ENCODE results near the gene LRRC75B. TPM values are rescaled to one million over a fixed set of nuclear protein-coding genes. Genes with fewer than 3 reads are reported as not detected.
A peak's percentile ranks its signal among the peaks of the same experiment; 100 is the strongest.

The LRRC75B gene
- total and polyA plus RNA-seq, 2 of the 13 experiments (the other 11 are each of a cell fraction or from before 2014, with no cell fraction given), result 11.8 to 34.8 TPM

GRCh38 chr22:24592851-24593558, at the start of gene LRRC75B (continued):
- peak; percentile 66; the same call in 1 of the 2 replicates for TF ChIP-seq GATAD2A (CRISPR knock-in tag; IDR thresholded peaks at IDR 0.05)
- TF ChIP-seq BRCA1 (CRISPR knock-in tag; IDR thresholded peaks at IDR 0.05), result no peak
- 0 out of 2 replicates have a peak, but pooled peaks have one; percentile 38 for TF ChIP-seq ZSCAN30 (CRISPR knock-in tag; IDR thresholded peaks at IDR 0.05)
- TF ChIP-seq LRRFIP1 (CRISPR knock-in tag; conservative IDR thresholded peaks at IDR 0.05), result no peak
- TF ChIP-seq SMC3 (IDR thresholded peaks at IDR 0.05; ENCODE audit: low read length), result no peak
- TF ChIP-seq NFAT5 (CRISPR knock-in tag; IDR thresholded peaks at IDR 0.05), result no peak
- TF ChIP-seq ZBTB42 (CRISPR knock-in tag; IDR thresholded peaks at IDR 0.05), result no peak
- TF ChIP-seq TEAD2 (CRISPR knock-in tag; IDR thresholded peaks at IDR 0.05), result no peak
- TF ChIP-seq SSRP1 (CRISPR knock-in tag; IDR thresholded peaks at IDR 0.05), result 0 out of 2 replicates have a peak, but pooled peaks have one; percentile 40
- TF ChIP-seq ZNF121 (CRISPR knock-in tag; IDR thresholded peaks at IDR 0.05), result no peak; the same call in 1 of the 2 replicates
- peak; percentile 38; the same call in 1 of the 2 replicates for TF ChIP-seq DR1 (CRISPR knock-in tag; IDR thresholded peaks at IDR 0.05)
- peak; percentile 49 for TF ChIP-seq FOXA3 (CRISPR knock-in tag; IDR thresholded peaks at IDR 0.05)
- 0 out of 2 replicates have a peak, but pooled peaks have one; percentile 11 for TF ChIP-seq SP2 (CRISPR knock-in tag; IDR thresholded peaks at IDR 0.05)
- TF ChIP-seq PRDM4 (CRISPR knock-in tag; IDR thresholded peaks at IDR 0.05; ENCODE audit: borderline replicate concordance), result no peak
- TF ChIP-seq SRSF4 (IDR thresholded peaks at IDR 0.05; ENCODE audit: low read depth, low read length, poor library complexity, severe bottlenecking), result no peak
- no peak for TF ChIP-seq MTERF4 (CRISPR knock-in tag; IDR thresholded peaks at IDR 0.05)
- TF ChIP-seq GABPA (IDR thresholded peaks at IDR 0.05; ENCODE audit: low read depth, low read length), result no peak
- TF ChIP-seq GABPA (CRISPR knock-in tag; IDR thresholded peaks at IDR 0.05; ENCODE audit: low read depth), result no peak

Measured in HepG2 (cell line).